ENCODE results near the gene ANGPTL8. TPM values are rescaled to one million over a fixed set of nuclear protein-coding genes. Genes with fewer than 3 reads are reported as not detected.

ANGPTL8 gene
- total RNA-seq, 1 donor = not detected

DNA sequence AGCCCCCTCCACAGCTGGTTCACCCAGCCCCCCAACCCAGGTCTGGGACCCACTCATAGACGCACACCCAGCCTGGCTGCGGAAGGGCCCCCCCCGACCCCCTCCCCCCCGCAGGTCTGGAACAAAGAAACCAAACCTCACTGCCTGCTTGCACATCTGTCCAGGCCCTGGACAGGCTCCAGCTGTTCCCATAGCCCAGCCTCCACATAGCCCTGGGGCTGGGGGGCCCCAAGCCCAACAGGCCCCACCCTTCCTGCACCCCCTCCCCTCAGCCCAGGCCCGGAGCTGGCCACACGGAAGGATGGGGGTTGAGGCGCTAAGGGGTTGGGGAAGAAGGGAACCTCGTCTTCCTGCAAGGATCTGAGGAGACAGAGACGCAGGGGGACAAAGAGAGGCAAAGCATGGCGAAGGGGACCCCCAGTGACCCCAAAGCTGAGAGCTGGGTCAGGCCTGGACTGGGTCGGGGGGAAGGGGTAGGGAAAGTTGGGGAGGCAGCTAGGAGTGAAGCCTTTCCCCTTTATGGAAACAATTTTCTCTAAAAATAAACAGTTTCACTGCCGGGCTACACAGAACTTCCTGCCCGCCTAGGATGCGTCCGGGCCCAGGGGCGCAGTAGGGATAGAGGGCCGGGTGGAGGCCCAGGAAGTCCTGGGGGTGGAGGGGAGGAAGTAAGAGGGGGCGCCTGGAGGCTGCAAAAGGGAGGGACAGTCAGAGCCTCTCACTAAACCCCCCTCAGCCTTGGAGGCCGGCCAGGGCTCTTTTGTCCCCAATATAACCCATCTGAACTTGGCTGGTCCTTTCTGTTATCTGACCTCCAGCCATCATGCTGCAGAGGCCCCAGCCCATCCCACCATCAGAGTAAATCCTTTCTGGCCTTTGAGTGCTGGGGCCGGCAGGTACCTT is 44.5 kb upstream of the ANGPTL8 start:
- DNase-seq (ENCODE audit: low read depth) = no peak
- TF ChIP-seq, protein P1, sequence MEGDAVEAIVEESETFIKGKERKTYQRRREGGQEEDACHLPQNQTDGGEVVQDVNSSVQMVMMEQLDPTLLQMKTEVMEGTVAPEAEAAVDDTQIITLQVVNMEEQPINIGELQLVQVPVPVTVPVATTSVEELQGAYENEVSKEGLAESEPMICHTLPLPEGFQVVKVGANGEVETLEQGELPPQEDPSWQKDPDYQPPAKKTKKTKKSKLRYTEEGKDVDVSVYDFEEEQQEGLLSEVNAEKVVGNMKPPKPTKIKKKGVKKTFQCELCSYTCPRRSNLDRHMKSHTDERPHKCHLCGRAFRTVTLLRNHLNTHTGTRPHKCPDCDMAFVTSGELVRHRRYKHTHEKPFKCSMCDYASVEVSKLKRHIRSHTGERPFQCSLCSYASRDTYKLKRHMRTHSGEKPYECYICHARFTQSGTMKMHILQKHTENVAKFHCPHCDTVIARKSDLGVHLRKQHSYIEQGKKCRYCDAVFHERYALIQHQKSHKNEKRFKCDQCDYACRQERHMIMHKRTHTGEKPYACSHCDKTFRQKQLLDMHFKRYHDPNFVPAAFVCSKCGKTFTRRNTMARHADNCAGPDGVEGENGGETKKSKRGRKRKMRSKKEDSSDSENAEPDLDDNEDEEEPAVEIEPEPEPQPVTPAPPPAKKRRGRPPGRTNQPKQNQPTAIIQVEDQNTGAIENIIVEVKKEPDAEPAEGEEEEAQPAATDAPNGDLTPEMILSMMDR (IDR thresholded peaks at IDR 0.05; ENCODE audit: insufficient read depth, low read length) = no peak
- H3K4me3 ChIP-seq (ENCODE audit: low read depth, low read length) = peak overlapping the region; percentile 65

DNA sequence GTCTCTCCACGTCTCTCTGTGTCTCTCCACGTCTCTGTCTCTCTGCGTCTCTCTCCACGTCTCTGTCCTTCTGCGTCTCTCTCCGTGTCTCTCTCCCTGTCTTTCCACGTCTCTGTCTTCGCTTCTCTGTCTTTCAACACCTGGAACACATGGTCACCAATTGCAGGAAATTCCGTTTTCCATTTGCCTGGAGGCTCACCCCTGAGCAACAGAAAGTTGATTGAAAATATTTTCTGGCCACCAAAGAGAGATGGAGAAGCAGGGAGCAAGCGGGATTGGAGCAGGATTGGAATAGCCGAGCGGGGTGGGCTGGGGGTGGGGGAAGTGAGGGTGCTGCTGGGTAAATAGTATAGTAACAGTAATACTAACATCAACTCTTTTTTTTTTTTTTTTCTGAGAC is 43.7 kb upstream of the ANGPTL8 start:
- TF ChIP-seq, protein P1 (IDR thresholded peaks at IDR 0.05; ENCODE audit: insufficient read depth, low read length) = no peak
- DNase-seq (ENCODE audit: low read depth) = no peak

DNA sequence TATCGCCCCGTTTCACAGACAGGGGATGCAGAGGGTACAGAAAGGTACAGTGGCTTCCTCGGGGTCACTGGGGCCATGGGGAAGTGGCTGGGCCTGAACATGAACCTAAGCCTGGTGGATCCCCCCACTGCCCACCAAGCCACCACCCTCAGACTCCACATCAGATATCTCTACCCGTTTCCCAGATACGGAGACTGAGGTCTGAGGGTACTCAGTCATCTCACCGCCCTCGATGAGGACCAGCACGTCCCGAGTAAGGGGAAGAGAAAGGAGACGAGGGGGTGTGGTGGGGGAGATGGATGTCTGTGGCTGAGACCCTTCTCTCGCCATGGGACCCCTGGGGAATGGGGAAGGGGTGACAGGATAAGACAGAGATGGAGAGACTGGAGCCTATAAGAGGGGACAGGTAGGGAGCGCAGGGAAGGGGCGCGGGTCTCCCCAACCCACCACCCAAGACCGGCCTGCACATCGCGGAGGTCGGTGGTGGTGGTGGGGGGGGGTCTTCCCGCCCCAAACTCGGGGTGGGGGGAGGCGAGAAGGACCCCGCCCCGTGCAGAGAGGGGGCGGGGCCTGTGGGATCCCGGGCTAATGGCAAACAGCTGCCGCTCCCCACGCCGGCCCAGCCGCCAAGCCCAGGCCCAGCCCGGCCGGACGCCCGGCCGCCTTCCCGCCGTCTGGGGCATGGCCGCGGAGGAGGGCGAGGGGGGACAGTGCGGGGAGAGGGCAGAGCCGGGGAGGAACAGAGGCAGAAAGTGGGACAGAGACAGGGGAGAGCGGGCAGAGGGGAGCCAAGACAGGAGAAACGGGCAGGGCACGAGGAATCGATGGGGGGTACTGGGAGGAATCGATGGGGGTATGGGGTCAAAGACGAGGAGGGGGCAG is 42.8 kb upstream of the ANGPTL8 start:
- TF ChIP-seq, protein P1 (IDR thresholded peaks at IDR 0.05; ENCODE audit: insufficient read depth, low read length) = no peak
- peak overlapping the region; percentile 98 for H3K4me3 ChIP-seq (ENCODE audit: low read depth, low read length)
- DNase-seq (ENCODE audit: low read depth) = no peak

More for the DNA sequence above, 43.7 kb upstream of the ANGPTL8 start:
- peak overlapping the region; percentile 65 for H3K4me3 ChIP-seq (ENCODE audit: low read depth, low read length)

DNA sequence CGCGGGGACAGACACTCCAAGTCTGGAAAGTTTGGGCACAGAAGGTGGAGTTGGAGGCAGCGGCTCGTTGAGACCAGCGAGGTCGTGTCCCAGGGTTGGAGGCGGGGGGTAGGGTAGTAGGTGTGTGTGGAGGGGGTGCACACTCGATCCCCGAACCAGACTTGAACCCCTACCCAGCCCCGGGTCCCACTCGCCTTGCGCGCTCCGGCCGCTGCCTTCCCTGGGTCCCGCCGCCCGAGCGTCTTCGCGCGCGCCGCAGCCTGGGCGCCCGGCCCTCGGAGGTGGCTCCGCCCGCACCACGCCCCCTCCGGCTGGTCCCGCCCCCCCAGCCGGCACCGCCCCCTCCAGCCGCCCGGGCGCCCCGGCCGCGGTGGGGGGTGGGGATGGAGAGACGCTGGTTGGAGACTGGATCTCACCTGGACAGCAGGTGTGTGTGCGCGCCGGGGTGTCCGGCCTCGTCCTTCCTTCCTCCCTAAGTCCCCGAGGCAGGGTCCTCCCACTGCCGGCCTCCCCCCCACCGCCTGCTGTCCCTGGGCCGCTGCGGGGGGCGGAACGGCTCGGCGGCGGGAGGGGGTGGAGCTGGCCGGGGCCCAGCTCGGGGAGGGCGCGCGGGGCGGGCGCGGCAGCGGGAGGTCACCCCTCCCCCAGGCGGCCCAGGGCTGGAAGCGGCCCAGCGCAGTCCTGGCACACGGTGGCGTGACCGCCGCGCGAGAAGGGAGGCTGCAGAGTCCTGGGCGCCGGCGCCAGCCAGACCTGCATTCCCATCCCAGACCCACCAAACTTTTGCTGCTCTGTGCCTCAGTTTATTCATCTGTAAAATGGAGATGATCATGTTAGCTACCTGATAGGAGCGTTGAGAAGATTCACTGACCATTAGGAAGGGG is 41.9 kb upstream of the ANGPTL8 start, which contains the start of gene KANK2:
TSS of gene KANK2 (minus strand) at position 255 of the 884 bp plus-strand sequence. CDS start 3,034 bp downstream, outside the sequence.
- peak within 1 kb of the TSS; percentile 98 for H3K4me3 ChIP-seq (ENCODE audit: low read depth, low read length)
- TF ChIP-seq, protein P1 (IDR thresholded peaks at IDR 0.05; ENCODE audit: insufficient read depth, low read length) = no peak
- peak; percentile 62 for DNase-seq (ENCODE audit: low read depth)

GRCh38 chr19:11198175-11198534 is 41.3 kb upstream of the ANGPTL8 start:
- H3K4me3 ChIP-seq (ENCODE audit: low read depth, low read length) = no peak overlapping the region
- TF ChIP-seq, protein P1 (IDR thresholded peaks at IDR 0.05; ENCODE audit: insufficient read depth, low read length) = no peak
- no peak for DNase-seq (ENCODE audit: low read depth)
